NCI-H524 treated with DMSO at 0.1 percent for 48 hours (cell line): ENCODE measurements around the gene P2RY8.

Experiments
- DNase-seq: peaks from one replicate; lab custom pipeline; 2025; lab: John Stamatoyannopoulos, UW

P2RY8 gene

GRCh38 chrX:1417921-1418771 lies 118.8 kb downstream of the P2RY8 start:
- DNase-seq: no peak

GRCh38 chrX:1416965-1417760 lies 119.8 kb downstream of the P2RY8 start:
- no peak for DNase-seq

- DNase-seq: no peak
Observed at GRCh38 chrX:1416327-1416784, 120.6 kb downstream of the P2RY8 start.
